NCI-H1417 treated with DMSO at 0.1 percent for 48 hours (cell line): ENCODE results near the gene IFITM1.
"Not testable (repeated sequence)": the region's sequence is repeated elsewhere in the genome, so short reads cannot be mapped to it uniquely, and the experiment has no call there.

Experiments
- DNase-seq: peaks from one replicate; lab custom pipeline; 2025; lab: John Stamatoyannopoulos, UW

The IFITM1 gene

GRCh38 chr11:308740-309665, 4.8 kb upstream of the IFITM1 start:
- DNase-seq = not testable (repeated sequence)

GRCh38 chr11:309979-310572, 3.8 kb upstream of the IFITM1 start:
- DNase-seq = not testable (repeated sequence)

- not testable (repeated sequence) for DNase-seq
These were observed 2.7 kb upstream of the IFITM1 start for GRCh38 chr11:311013-311748.

- DNase-seq = no peak
These were observed 1.6 kb upstream of the IFITM1 start for GRCh38 chr11:312092-312816.

- DNase-seq = no peak
These were observed 495 bp upstream of the IFITM1 start for GRCh38 chr11:313304-313786.

DNA sequence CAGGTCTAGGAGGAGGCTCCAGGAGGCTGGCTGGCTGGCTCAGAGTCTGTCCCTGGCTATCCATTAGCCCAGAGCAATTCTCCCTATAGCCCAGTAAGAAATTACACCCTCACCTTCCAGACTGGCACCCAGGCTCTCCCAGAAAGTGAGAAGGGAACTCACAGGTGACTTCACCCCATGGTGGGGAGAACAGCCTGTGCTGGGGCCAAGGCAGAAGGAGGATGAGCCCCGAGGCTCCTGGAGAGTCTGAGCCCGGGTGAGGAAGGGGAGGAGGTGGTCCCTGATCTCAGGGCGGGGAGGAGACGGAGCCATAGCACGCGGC, 675 bp downstream of the IFITM1 start:
- DNase-seq = not testable (repeated sequence)

DNA sequence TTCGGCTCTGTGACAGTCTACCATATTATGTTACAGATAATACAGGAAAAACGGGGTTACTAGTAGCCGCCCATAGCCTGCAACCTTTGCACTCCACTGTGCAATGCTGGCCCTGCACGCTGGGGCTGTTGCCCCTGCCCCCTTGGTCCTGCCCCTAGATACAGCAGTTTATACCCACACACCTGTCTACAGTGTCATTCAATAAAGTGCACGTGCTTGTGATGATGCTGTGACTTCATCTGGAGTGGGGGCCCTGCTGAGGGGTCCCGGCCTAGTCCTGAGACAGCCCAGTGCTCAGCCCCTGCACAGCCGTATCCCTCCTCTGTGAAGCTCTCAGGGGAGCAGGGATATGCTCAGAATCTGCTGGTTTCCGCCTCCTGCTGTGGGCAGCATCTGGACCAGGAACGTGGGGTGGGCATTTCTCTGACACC, 1.2 kb downstream of the IFITM1 start:
- DNase-seq = no peak

GRCh38 chr11:315516-315994, 1.7 kb downstream of the IFITM1 start:
- DNase-seq = no peak

- no peak for DNase-seq
These were observed 2.3 kb downstream of the IFITM1 start for GRCh38 chr11:316031-316701.

DNA sequence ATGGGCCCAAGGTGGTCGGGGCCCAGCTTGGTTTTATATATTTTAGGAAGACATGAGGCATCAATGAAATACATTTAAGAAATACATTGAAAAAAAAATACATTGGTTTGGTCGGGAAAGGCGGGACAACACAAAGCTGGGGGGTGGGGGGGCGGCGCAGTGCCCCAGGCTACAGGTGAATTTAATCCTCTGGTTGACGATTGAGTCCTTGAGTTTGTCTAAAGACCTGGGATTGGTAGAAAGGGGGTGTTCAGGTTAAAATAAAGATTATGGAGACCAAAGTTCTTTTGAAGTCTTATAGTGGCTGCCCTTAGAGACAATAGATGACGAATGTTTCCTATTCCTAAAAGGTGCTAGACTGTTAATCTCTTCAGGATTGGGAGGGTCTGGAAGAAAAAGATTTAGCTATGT, 3.1 kb downstream of the IFITM1 start:
- no peak for DNase-seq

GRCh38 chr11:317668-318404, 4.0 kb downstream of the IFITM1 start:
- DNase-seq = not testable (repeated sequence)

DNA sequence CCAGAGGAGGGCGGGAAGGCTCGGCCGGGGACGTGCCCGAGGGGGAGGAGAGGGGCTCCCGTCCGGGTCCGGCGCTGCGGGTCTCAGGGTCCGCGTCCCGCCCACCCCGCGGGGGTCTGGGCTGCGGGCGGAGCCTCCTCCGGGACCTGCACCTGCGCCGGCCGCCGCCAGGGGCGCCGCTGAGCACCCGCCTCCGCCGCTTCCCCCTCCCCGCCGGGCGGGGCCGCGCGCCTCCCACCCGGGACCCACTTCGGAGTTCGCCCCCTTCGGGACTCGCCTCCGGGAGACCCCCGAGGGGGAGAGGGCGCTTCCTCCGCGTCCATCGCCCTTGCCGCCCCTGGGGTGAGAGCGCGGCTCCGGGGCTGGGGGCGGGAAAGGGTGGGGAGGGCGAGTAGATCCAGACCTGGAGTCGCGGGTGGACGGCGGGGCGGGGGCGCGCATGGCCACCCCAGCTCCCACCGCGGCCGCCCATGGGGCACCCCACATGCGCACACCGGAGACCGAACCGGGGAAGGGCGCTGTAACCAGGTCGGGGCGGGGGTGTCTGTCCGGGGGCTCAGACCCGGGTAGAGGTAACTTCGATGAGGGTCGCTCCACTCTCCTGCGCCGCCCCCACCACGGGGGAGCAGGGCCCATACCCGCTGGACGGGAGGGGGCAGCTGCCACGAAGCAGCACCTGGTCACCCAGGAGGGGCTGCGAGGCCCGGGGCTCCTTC, 4.7 kb downstream of the IFITM1 start:
- DNase-seq = not testable (repeated sequence)

- not testable (repeated sequence) for DNase-seq
These were observed 5.5 kb downstream of the IFITM1 start for GRCh38 chr11:319121-319887.

- DNase-seq = not testable (repeated sequence)
These were observed 6.0 kb downstream of the IFITM1 start for GRCh38 chr11:319888-320273.

DNA sequence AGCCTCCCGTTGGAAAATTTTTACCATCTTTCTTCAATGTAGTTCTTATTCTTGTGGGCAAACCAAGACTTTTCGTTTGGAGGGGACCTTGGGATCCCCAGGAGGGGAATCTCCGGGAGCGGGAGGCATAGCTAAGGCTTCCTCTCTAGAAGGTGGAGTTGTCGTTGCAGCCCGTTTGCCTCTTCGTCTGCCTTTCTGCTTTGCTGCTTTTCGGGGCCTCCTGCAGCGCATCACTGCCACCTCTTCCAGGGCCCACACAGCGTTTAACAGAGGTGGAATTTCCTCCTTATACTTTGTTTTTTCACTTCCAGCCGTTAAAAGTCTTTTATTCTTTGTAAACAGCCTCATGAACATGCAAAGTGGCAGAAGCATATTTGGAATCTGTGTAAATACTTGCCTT, 10.3 kb downstream of the IFITM1 start:
- DNase-seq = no peak

- DNase-seq = not testable (repeated sequence)
These were observed 11.0 kb downstream of the IFITM1 start for GRCh38 chr11:324593-325517.

- no peak for DNase-seq
These were observed 12.2 kb downstream of the IFITM1 start for GRCh38 chr11:325796-326591.
